DOHH2 (cell line): ENCODE data around the gene COX11.

Experiments used
- EZH2phosphoT487 ChIP-seq: fragments of 200-600 bp; sonication (generic); IDR thresholded peaks from 2 replicates; pipeline ENCODE4 v1.6.1; 2017; ENCODE audit warnings: borderline replicate concordance, mild to moderate bottlenecking, antibody characterized with exemption, low read length, moderate library complexity, mixed read lengths
- TF ChIP-seq, protein P1 (sequence below): fragments of 200-600 bp; sonication (generic); IDR thresholded peaks from one replicate; pipeline ENCODE4 v1.5.1; 2014; ENCODE audit warnings: antibody characterized with exemption, mild to moderate bottlenecking, low read depth, low read length; ENCODE audit not compliant: poor library complexity, severe bottlenecking

DNA sequence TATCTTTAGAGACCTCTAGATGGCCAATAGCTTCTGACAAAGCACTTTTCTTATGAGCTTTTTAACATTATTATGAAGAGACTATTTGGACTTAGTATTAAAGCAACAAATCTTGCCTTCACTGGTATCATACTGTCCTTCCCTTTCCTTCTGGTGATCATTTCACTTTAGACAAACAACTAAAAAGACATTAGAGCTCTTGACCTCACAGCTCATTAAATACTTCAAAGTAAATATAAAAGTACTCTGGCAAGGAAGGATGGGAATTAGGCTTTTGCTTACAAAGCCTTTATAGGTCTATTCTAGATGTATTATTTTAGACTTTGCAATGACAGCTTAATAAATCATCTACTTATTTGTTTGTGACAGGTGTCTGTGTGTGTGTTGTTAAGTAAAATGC lies 11.2 kb upstream of the COX11 start:
- TF ChIP-seq, protein P1, sequence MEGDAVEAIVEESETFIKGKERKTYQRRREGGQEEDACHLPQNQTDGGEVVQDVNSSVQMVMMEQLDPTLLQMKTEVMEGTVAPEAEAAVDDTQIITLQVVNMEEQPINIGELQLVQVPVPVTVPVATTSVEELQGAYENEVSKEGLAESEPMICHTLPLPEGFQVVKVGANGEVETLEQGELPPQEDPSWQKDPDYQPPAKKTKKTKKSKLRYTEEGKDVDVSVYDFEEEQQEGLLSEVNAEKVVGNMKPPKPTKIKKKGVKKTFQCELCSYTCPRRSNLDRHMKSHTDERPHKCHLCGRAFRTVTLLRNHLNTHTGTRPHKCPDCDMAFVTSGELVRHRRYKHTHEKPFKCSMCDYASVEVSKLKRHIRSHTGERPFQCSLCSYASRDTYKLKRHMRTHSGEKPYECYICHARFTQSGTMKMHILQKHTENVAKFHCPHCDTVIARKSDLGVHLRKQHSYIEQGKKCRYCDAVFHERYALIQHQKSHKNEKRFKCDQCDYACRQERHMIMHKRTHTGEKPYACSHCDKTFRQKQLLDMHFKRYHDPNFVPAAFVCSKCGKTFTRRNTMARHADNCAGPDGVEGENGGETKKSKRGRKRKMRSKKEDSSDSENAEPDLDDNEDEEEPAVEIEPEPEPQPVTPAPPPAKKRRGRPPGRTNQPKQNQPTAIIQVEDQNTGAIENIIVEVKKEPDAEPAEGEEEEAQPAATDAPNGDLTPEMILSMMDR = no peak
- no peak for TF ChIP-seq EZH2phosphoT487
